Measurements from ENCODE around the gene ZNF599.
"Not testable (repeated sequence)": the region's sequence is repeated elsewhere in the genome, so short reads cannot be mapped to it uniquely, and the experiment has no call there.

The ZNF599 gene

DNA sequence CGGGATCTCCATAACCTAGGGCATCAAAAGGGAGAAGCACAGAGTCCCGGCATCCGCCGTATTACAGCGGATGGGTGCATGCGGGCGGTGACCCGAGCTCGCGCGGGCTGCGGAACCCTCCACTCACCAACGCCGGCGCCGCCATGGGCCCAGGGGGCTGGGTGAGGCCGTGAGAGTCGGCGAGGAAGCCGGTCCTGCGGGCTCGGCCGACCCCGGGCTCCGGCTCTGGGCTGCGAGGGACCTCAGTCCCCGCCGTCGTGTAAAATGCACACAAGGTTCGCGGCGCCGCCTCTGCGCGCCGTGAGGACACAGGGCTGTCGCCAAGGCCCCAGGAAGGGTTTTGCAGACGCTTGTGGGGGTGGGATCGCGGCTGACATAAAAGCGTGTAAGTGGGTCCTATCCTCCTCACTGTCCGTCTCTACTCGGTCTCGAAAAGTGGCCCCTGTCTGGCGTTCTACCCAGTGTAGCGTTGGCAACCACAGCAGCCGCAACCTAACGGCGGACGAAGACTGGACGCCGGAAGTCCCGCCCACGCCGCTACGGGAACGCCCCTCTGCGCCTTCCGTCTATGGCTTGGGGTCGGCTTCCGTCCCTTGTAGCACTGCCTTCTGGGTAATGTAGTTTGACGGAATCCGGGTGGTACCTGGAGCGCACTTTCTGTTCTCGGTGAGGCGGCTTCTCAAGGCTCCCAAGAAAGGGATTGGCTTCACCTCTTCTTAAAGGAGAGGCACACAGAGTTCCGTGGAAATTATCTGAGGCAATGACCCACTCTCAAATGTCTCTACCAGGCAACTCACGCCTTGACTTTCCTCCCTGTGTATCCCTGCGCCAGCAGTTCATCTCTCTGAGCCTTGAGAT is at the start of gene ZNF599:
Gene ZNF599 (minus strand): TSS at position 519 of the 858 bp plus-strand sequence. CDS start 374 bp downstream, at position 145.
- DNase-seq (ENCODE audit: low read depth in 2 of 2), result peak; percentile 84 to 89

DNA sequence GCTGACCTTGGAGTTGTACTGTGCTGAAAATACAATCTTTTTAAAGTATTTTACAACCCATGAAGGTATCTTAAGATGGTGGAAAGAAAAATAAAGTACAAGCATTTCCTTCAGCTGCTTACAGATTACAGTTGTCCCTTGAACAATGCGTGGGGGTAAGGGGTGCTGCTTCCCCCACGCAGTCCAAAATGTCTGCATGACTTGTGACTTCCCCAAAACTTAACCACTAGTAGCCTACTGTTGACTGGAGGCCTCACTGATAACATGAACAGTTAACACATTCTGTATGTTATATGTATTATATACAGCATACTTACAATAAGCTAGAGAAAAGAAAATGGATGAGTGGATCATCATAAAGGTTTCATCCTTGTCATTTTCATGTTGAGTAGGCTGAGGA is 45.3 kb upstream of the ZNF599 start:
- no peak for DNase-seq (ENCODE audit: low read depth in 2 of 2)

DNA sequence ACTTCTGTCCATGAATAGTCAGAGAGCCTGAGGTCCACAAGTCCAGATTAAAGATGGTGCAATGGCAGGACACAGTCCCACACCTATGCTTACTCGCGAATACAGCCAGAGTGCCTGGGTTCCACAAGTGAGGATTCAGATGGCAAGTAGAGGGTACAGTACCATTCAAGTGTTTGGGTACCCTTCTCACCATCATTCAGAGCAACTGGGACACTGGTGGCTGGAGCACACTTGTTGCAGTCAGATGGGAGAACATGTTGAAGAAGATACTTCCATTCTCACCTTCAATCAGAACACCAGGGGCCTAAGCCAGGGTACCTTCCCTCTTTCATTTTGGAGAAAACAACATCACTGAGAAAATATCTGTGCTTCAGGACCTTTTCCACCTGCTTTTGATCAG is 43.7 kb upstream of the ZNF599 start:
- no peak for DNase-seq (ENCODE audit: low read depth in 2 of 2)

DNA sequence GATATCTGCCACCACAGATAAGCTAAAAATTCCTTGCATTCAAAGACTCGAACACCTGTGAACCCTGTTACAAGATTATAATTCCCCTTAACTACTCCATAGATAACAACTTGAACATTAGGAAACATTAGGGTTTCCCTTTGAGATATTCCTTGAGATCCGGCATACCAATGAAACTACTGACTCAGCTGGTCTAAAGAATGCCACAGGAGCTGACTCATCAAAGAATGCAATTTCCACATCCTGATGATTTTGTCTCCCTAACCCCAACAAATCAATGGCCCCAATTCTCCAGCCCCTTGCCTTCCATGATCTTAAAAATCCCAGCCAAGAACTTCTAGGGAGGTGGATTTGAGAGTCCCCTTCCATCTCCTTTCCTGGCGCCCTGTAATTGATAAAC is 35.6 kb upstream of the ZNF599 start:
- no peak for DNase-seq (ENCODE audit: low read depth in 2 of 2)

DNA sequence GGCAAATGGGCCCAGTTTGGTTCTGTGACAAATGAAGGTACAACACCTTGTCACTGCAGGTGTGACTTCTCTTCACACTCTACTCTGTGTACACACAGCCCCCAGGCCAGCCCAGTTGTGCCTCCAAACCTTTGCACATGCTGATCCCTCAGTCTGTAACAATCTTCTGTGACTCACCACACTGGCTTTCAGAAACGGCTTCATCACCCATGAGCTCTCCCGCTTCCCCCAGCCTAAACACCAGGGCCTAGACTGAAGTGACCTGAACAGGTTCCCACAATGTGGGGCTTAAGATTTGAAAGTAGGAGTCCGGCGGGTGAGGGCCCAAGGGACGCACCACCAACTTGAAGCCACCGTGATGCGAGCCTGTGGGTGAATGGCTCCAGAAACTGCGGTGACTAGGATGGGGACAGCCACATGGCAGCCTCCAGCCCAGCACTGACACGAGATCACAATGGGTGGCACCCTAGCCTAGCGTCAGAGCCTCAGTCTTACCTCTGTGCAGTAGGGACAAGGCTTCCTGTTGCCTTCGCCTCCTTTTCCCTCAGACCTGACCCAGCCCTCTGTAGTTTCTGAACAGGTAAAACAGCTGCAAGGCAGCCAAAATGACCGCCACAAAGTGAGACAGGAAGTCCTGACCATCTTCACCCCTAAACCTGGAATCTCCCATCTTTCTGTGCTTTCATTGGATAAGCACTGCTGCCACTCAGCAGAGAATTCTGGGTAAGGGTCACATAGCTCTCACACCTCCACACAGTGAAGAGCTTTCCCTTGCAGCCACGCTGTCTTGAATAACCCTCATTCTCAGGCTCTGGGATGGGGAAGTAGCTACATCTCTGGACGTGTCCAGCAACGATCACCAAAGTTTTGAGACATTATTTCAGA is 34.2 kb upstream of the ZNF599 start:
- no peak for DNase-seq (ENCODE audit: low read depth in 2 of 2)

DNA sequence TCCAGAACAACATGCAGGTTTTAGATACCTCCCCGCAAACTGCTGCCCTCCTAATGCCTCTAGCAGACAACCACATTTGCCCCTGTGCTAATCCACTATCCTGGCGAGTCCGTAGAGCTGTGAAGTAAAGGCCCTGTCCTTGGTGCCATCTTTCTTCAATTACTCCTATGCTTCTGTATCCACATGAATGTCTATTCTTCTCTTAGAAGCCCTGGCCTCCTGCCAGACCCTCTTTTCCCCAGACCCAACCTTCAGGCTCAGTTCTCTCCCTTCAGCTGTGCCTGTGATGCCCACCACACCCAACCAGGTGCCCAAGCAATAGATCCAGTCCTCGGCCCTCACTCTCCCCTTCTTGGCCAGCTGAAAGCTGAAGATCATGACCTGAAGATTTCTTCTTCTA is 31.1 kb upstream of the ZNF599 start:
- DNase-seq (ENCODE audit: low read depth in 2 of 2), result no peak

DNA sequence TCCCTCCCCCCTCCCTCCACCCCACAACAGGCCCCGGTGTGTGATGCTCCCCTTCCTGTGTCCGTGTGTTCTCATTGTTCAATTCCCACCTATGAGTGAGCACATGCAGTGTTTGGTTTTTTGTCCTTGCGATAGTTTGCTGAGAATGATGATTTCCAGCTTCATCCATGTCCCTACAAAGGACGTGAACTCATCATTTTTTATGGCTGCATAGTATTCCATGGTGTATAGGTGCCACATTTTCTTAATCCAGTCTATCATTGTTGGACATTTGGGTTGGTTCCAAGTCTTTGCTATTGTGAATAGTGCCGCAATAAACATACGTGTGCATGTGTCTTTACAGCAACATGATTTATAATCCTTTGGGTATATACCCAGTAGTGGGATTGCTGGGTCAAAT is 23.9 kb upstream of the ZNF599 start:
- DNase-seq (ENCODE audit: low read depth in 2 of 2), result not testable (repeated sequence)

DNA sequence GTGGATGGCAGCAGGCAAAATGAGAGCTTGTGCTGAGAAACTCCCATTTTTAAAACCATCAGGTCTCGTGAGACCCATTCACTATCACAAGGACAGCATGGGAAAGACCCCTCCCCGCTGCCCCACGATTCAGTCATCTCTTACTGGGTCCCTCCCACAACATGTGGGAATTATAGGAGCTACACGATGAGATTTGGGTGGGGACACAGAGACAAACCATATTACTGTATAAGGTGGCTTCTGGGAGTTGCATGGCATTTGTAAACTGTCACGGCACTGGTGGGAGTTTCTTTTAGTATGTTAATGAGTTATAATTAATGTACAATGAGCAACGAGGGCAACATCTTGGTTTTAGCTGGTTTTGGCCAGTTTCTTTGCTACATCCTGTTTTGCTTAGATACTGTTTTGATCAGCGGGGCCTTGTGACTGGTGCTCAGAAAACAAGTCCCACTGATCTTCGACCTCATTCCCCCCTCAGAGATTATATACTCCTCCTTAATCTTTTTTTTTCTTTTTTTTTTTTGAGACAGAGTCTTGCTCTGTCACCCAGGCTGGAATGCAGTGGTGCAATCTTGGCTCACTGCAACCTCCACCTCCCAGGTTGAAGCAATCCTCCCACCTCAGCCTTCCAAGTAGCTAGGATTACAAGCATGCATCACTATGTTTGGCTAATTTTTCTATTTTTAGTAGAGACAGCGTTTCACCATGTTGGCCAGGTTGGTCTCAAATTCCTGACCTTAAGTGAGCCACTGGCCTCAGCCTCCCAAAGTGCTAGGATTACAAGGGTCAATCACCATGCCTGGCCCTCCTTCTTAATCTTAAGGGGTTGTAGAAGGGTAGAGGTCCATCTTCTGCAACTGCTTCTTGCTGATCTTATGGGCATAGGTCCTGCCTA is 21.3 kb upstream of the ZNF599 start:
- DNase-seq (ENCODE audit: low read depth in 2 of 2), result no peak

- DNase-seq (ENCODE audit: low read depth in 2 of 2), result no peak
Measured at GRCh38 chr19:34793565-34793964, 20.6 kb upstream of the ZNF599 start.

DNA sequence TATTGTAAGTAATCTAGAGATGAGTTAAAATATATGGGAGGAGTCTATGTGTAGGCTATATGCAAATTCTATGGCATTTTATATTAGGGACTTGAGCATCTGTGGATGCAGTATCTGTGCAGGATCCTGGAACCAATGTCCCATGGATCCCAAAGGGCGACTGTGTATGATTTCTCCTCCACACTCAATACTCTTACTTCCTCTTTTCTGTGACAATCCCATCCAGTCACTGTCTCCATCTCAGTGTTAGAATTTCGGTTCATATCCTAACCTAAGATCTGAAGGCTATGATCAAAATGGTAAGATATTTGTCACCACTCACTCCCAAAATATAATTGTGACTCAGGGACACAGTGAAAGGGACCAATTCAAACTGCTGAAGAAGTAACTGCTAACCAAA is 15.1 kb upstream of the ZNF599 start:
- DNase-seq (ENCODE audit: low read depth in 2 of 2), result no peak

- DNase-seq (ENCODE audit: low read depth in 2 of 2), result no peak
Measured at GRCh38 chr19:34787059-34787824, 14.2 kb upstream of the ZNF599 start.

DNA sequence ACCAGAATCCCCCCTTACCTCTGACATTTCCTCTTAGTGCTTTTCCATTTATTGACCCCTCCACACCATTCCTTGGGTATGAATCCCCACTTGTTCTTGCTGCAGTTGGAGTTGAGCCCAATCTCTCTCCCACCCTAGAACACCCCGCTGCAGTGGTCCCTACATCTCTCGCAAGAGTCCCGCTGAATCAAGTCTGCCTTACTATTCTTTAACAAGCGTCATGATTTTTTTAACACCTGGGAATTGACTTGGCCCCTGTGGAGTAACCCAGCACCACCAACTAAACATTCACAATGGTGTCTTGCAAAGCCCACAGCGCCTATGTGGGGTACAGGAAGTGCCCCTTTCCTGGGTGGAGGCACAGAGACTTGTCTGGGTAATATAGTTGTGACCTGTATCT is 13.2 kb upstream of the ZNF599 start:
- DNase-seq (ENCODE audit: low read depth in 2 of 2), result no peak

GRCh38 chr19:34779652-34780051 is 6.6 kb upstream of the ZNF599 start:
- no peak for DNase-seq (ENCODE audit: low read depth in 2 of 2)

- no peak for DNase-seq (ENCODE audit: low read depth in 2 of 2)
Measured at GRCh38 chr19:34778342-34778741, 5.3 kb upstream of the ZNF599 start.

GRCh38 chr19:34774857-34775256 is 1.8 kb upstream of the ZNF599 start:
- DNase-seq (ENCODE audit: low read depth in 2 of 2), result no peak

DNA sequence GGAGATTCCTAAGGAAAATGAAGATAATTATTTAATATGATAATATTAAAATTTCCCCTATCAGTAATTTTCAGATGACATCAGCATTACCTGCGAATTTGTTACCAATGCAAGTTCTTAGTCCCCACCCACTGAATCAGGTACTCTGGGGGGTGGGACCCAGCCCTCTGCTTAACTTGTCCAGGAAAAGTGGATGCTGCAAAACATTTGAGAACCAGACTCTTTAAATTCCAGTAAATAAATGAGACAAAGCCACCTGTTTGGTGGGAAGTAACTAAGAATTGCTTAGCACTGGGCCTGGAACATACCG is 495 bp upstream of the ZNF599 start:
- DNase-seq (ENCODE audit: low read depth in 2 of 2), result no peak

GRCh38 chr19:34767951-34768350 is 5.1 kb downstream of the ZNF599 start:
- no peak for DNase-seq (ENCODE audit: low read depth in 2 of 2)

- DNase-seq (ENCODE audit: low read depth in 2 of 2), result no peak
Measured at GRCh38 chr19:34766386-34766785, 6.6 kb downstream of the ZNF599 start.

GRCh38 chr19:34759218-34759917 is 13.6 kb downstream of the ZNF599 start:
- DNase-seq (ENCODE audit: low read depth in 2 of 2), result no peak

- DNase-seq (ENCODE audit: low read depth in 2 of 2), result no peak
Measured at GRCh38 chr19:34757441-34757840, 15.6 kb downstream of the ZNF599 start.
